ENCODE data around the gene ADSS2.

ADSS2 gene

DNA sequence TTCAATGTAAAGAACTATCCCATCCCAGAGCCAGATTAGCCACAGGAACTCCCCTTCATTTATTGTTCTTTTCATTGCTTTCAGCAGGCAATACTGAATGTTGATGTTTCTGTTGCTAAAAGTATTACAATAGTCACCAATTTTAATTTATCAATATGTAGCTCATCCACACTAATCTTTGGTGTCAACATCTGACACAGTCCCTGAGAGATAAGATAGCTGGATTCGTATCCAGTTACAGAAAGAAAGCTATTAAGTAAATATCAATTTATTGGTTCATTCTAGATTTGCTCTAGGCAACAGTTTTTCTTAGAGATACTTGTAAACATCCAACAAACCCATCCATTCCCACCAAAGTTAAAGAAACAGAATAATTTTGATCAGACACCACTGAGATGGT lies 4.7 kb downstream of the ADSS2 start:
- no peak for DNase-seq (ENCODE audit: extremely low spot score, insufficient read length, low read depth)
- FAIRE-seq, result no peak

DNA sequence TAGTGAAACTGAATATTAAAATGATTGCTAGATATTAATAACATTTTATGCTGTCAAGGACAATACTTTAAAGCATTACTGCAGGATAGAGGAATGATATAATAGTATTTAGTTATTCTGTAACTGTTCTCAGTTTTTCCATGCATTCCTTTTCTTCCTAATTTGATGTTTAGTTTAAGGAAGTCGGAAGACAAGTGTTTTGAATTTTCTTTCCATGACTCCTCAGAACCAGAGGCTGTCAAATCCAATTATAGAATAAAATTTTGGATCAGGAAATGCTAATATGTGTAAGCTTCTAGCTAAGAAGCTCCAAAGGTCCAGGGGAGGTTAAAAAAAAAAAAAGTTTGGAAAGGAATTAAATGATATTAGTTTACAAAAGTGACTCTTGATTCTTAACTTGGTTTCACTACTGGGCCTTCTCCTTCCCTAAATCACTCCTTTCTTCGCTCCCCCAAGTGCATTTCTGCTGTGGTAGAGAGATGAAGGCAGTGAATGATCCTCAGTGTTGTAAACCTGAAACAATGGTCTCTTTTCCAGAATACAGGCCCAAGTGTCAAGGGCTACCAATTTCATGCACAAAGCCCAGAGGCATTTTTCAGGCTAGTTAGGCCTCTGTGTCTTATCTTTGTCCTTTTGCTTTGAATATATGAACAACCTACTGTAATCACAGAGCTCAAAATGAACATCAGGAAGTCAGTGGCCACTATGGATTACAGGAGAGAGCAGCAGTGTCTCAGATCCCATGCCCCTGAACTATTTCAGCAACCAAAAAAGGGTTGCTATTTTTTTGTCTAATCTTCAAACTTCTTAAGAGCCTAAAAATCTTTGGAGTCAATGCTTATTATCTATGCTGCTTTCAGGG lies 6.2 kb downstream of the ADSS2 start:
- FAIRE-seq, result no peak
- DNase-seq (ENCODE audit: extremely low spot score, insufficient read length, low read depth), result no peak

DNA sequence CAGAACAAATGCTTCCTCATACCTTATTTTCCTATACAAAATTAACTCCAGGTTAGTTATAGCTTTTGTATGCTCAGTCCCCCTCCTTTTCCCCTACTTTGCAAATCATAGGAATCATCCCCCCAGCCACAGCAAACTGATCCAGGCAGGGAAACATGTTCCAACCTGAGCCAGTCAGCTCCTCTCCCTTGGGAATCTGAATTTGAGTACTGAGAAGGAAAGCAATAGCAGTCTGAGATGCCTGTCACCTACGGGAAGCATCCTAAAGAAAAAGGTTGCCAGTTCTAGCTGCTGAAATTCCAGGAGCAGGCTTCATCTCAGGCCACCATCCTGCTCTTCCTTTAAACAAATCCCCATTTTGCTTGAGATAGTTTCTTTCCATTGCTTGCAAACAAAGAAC lies 6.9 kb downstream of the ADSS2 start:
- DNase-seq (ENCODE audit: extremely low spot score, insufficient read length, low read depth) (no peak), FAIRE-seq (no peak)

DNA sequence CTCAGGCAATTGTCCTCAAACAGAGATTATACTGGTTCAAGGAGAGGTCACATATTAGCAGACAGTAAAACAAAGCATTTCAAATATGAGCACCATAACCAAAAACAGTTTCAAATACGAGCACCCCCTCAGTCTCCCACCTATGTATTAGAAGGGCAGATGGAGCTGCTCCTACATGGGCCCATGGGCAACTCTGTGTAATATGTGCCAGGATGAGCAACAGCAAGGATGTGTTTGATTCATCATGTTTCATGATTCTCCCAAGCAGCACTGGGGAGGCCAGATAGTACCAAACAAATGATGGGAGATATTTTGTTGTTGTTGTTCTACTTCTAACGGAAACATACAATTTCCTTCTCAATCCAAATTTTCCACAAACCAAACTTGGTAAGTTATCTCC lies 8.9 kb downstream of the ADSS2 start:
- DNase-seq (ENCODE audit: extremely low spot score, insufficient read length, low read depth) (no peak), FAIRE-seq (no peak)

DNA sequence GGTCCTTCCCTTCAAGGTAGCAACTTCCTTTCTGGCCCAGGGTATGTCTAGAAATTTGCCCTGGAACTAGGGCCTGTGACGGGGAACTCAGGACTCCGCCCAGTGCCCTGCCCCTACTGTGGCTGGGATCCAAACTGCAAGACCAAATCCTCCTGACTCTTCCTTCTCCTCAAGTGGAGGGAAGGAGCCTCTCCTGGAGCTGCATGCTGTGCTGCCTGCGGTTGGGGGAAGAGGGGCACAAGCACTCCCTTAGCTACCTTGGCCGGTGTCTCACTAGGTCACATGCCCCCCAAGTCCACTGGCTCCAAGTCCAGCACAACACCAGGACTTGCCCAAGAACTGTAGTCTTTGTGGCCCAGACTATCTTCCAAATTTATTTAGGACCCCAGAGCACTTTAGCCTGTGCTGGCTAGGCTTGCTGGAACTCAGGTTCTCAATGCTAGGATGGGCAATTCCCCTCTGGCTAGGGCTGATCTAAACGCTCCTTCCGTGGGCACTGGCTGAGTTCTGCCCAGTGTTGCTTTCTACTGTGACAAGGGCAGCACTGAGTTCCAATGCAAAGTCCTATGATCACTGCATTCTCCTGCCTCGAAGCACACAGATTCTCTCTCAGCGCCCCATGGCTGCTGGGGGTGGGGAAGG lies 12.2 kb downstream of the ADSS2 start:
- DNase-seq (ENCODE audit: extremely low spot score, insufficient read length, low read depth), result no peak
- no peak for FAIRE-seq

DNA sequence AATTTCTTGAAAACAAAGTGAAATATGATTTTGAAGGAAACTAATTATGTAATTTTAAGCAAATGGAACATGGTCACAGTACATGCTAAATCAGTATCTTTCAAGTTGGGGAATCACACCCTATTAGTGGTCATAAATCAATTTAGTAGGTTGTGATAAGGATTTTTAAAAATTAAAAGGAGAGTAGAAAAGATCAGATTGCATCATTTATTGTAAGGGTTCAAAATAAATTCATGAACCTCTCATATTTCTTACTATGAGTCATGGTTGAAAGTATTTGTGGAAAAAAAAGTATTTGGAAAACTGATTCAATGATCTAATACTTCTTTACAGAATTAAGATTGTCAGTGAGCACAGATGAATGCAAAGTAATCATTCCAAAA lies 14.6 kb downstream of the ADSS2 start:
- DNase-seq (ENCODE audit: extremely low spot score, insufficient read length, low read depth) (no peak), FAIRE-seq (no peak)

DNA sequence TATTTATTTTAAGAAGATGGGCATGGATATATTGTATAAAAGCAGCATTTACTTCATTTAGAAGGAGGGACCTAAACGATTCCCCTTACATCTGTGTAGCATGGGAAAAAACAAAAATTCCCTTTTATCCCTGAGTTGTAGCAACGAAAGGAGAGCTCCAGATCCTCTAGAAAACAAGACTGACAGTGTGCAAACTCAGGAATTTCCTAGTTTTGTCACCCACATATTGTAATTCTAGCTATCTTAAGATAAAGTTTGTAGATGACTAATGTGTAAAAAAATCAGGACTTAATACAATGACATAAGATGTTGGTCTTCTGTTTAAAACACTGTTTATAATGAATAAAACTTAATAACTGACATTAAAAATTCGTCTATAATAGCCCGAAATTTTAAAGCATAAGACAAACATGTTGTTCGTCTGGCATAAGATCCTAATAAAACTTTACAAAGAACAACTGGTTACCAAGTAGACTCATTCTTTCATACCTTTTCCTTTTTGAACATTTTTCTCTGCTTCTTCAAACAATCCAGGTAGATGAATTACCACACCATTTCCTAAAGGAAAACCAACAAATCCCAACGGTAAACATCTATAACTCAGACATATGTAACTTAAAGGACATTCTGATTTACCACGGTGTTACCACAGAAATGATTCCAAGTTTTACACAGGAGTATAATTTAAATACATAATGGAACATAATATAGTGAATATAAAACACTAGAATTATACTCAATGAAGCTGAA lies 15.2 kb downstream of the ADSS2 start:
- FAIRE-seq (peak; percentile 35), DNase-seq (ENCODE audit: extremely low spot score, insufficient read length, low read depth) (no peak)

DNA sequence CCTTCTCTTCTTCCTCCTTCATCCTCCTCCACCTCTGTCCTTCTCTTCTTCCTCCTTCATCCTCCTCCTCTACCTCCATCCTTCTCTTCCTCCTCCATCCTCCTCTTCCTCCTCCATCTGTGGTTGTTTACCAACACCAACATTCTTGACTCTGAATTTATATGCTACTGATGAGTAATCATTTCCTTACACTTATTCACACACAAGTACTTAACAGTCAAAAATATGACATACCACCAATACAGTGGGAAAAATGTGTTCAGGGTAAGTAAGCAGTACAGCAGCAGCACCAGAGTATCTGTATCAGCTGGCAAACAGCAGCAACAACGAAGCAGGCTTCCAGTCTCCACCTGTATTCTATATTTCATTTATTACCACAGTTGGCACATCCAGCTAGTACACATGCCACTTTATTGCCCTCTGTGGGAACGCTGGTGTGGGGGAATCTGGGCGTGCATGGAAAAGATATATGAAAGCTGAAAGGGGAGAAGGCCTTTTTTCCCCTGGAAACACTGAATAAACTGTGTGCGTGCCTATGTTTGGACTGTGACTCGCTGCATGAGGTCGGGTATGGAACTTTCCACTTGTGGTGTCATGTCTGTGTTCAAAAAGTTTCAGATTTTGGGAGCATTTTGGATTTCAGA lies 16.0 kb downstream of the ADSS2 start:
- DNase-seq (ENCODE audit: extremely low spot score, insufficient read length, low read depth) (no peak), FAIRE-seq (no peak)

DNA sequence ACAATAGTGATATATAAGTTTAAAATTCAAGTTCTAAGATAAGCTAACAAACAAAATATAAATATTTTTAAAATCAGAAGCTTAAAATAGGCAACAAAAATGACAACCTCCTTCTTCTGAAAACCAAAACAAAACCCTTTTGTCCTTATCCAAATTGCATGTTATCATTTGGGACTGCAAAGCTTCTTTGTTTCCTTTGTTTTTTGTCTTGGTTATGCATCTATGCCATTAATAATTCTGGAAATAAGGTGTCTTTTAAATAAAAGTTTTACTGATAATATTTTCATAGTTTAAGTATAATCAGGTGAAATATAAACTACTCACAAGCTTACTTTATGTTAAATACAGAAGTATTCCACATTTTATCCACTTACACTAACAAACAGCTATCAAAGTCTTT lies 20.5 kb downstream of the ADSS2 start:
- no peak for DNase-seq (ENCODE audit: extremely low spot score, insufficient read length, low read depth)
- no peak for FAIRE-seq

DNA sequence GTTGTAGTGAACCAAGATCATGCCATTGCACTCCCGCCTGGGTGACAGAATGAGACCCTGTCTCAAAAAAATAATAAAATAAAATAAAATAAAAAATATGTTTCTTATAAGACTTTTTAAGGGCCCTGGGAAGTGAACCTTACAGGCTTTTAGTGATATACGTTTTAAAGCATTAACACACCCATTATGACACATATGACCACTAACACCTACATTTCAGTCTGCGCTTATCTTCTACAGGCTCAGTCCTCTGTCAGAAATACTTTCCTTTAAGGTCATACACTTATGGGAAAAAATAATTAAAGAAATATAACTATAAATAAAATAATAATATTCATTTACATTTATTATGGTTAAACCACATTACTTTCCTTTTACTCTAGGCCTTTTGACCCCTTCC lies 21.9 kb downstream of the ADSS2 start:
- DNase-seq (ENCODE audit: extremely low spot score, insufficient read length, low read depth) (no peak), FAIRE-seq (no peak)

DNA sequence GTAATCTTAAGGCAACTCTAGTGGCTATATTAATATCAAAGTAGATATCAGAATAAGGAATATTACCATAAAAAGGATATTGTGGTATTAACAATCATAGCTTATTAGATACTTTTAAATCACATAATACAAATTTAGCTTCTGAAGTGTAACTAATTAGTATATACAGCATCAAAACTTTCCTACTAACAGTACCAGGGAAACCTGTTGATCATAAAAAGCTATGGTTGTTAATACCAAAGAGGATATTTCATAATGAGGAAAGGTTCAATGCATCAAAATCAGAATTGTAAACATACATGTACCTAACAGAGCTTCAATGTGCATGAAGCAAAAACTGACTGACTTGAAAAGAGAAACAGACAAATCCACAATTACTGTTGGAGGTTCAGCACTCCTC lies 24.1 kb downstream of the ADSS2 start:
- FAIRE-seq (no peak), DNase-seq (ENCODE audit: extremely low spot score, insufficient read length, low read depth) (no peak)

DNA sequence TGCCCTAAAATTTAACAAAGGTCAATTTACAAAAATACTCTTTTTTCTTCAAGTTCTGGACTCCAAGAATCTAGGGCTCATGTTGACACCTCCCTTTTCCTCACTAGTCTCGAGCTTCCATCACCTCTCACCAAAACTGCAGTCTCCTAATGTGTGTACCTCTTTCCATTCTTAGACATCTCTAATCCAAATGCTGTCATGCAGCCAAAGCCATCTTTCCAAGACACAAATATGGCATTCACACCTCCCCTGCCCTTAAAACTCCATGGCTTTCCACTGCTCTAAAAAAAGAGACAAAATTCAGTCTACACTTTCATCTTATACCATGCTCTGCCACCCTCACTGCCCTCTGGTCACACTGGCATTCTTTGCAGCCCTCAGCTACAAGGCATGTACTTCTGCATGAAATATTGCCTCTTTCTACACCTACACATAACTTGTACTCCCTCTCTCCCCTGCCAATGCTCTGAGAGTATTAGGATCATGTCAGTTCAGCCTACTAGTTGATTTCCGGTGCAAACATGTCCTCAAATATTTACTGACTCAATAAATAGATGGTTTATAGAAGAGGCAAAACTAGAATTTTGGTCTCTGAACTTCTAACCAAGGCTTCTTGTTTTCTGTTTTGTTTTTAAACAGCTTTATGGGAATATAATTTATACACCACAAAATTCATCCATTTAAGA lies 26.9 kb downstream of the ADSS2 start:
- FAIRE-seq, result no peak
- DNase-seq (ENCODE audit: extremely low spot score, insufficient read length, low read depth), result no peak

DNA sequence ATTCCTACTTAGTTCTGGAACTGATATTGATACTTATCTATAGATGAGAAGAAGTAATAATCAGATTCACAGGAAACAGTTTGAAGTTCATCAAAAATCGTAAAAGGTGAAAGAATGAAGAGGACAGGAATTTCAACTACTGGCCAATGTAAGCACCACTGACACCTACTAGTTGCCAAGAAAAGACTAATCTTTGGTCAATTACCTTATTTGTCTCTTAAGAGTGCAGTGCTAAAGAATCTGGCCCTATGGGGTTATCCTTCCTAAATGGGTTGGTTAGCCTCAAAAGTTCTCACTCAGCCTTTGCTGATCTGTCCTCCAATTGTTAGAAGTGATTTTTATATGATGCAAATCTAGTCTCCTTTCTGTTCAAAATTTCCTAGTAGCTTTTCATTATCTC lies 29.5 kb downstream of the ADSS2 start:
- DNase-seq (ENCODE audit: extremely low spot score, insufficient read length, low read depth) (no peak), FAIRE-seq (no peak)

DNA sequence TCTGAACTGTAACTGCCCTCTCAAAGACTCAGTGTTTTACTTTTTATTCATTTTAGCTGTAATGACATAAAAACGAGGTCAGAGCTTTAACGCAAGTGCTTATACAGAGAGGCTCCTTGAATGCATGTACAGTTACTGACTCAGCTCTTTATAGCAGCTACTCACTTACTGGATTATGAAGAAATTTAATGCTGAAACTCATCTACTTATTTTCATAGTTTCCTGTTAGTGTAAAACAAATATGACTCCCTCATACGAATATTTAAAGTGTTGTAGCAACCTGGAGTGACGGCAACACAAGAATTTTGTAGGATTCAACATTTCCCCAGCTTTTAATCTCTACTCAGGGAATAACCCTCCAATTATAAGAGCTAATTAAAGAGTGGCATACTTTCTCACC lies 32.7 kb downstream of the ADSS2 start:
- DNase-seq (ENCODE audit: extremely low spot score, insufficient read length, low read depth) (no peak), FAIRE-seq (no peak)

DNA sequence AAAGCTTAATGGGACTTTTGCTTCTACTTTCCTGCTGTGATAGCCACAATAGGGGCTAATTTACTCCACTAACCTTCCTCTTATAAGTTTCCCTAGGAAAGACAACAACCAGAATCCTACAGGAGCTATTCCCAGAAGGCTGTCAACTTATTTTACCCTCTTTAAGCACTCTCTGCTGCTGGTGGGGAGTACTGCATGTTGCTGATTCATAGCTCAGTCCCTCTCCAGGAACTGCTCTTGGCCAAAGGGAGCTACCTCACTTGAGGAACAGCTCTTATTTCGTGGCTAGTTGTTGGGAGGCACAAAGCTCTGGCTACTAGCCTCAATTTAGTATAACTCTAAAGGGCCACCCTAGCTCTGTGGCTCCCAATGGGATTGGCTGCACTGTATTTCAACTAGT lies 37.2 kb downstream of the ADSS2 start:
- DNase-seq (ENCODE audit: extremely low spot score, insufficient read length, low read depth) (no peak), FAIRE-seq (no peak)

DNA sequence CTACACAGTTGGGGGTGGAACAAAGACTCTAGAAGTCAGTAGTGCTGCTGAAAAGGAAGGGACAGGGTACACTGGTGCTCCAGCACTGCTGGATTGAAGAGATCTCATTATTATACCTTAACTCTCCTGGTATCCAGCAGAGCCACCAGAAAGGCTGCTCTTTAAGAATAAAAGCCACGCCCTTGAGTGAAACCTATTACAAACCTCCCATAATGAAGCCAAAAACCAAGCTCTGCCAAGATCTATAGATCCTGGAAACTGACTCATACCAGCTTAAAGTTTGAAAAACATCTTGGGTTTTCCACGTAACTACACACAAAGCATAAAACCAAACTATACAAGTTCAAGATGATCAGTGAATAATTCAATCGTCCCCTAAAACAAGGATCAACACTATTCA lies 38.0 kb downstream of the ADSS2 start:
- FAIRE-seq (no peak), DNase-seq (ENCODE audit: extremely low spot score, insufficient read length, low read depth) (no peak)

DNA sequence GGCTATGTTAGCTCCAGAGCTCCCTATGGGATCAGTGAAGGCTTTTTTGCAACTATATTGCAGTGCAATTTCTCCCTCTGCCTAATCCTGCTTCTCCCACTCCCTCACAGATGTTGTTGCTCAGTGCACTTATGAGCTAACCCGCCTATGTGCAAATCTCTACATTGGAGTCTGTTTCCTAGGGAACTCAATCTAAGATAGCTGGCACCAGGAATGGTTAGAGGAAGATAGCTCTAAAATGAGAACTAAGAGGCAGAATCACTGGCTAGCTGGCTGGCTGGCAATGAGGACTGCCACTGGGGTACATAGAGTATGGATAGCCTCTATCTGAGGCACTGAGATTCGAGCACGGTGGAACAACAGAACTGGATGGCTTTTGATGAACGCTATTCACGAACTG lies 39.5 kb downstream of the ADSS2 start:
- FAIRE-seq (no peak), DNase-seq (ENCODE audit: extremely low spot score, insufficient read length, low read depth) (no peak)

DNA sequence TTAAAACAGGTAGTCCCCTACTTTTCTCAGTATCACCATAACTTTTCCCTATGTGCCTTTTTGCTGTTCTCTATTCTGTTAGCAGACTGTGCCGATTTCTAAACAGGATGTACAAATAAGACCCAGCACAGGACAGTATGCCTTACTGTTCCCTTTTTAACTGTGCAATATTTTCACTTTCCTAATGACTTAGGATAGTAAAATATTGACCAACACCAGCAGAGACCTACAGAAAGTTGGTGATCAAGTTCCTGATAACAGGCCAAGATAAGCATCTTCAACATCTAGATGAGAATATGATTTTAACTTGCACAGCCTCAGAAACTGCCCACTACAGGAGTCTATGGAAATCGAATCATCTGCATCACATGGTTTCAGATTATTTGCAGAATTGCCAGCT lies 42.0 kb downstream of the ADSS2 start:
- DNase-seq (ENCODE audit: extremely low spot score, insufficient read length, low read depth) (no peak), FAIRE-seq (peak; percentile 89)

DNA sequence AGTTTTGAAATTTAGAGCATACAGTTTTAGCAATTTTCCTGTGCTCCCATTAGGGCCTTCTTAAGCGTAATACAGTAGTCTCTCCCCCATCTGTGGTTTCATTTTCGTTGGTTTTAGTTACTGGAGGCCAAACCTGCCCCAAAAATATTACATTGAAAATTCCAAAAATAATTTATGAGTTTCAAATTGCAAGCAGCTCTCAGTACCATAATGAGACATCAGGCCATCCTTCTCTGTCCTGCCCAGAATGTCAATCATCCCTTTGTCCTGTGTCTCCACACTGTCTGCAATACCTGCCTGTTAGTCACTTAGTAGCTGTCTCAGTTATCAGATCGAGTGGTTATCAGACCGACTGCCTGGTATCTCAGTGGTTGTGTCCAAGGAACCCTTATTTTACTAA lies 45.4 kb downstream of the ADSS2 start:
- DNase-seq (ENCODE audit: extremely low spot score, insufficient read length, low read depth), result no peak
- peak; percentile 82 for FAIRE-seq

DNA sequence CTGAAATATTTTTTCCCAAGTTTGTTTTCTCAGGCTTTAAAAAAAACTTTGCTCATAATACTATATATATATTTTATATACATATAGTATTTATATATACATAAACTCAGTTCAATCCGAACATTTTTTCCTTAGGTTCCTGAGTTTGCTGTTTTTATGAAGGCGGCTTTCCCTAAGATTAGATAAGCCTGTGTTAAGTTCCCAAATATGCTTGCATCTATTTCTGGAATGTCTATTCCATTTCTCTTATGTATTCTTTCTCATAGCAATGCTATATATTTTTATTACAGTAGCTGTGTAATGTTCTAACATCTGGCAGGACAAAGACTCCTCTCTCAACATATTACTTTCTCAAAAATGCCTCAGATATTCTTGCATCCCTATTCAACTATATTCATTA lies 45.9 kb downstream of the ADSS2 start:
- no peak for DNase-seq (ENCODE audit: extremely low spot score, insufficient read length, low read depth)
- FAIRE-seq, result no peak

All from GM18507 (cell line).